ENCODE results near the gene DYNLRB1.
A peak's percentile ranks its signal among the peaks of the same experiment; 100 is the strongest.

The DYNLRB1 gene

GRCh38 chr20:34535301-34535840, 19.1 kb downstream of the DYNLRB1 start:
- DNase-seq, result no peak

DNA sequence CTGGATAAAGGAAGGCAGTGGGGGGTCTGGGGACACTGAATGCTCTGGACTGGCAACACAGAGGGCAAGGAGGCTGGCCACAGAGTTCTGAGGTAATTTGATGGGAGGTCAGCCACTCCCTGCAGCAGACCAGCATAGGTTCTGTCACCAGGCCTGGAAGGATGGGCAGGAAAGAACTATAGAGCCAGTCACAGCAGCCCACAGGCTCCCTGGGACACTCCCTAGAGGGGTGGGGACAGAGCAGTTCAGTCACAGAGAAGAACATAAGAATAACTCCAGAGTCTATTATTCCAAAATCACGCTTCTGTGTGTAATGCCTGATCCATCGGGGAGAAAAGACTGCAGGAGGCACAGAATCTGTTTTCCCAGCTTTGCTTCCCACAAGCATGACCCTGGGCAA, 19.6 kb downstream of the DYNLRB1 start:
- no peak for DNase-seq

DNA sequence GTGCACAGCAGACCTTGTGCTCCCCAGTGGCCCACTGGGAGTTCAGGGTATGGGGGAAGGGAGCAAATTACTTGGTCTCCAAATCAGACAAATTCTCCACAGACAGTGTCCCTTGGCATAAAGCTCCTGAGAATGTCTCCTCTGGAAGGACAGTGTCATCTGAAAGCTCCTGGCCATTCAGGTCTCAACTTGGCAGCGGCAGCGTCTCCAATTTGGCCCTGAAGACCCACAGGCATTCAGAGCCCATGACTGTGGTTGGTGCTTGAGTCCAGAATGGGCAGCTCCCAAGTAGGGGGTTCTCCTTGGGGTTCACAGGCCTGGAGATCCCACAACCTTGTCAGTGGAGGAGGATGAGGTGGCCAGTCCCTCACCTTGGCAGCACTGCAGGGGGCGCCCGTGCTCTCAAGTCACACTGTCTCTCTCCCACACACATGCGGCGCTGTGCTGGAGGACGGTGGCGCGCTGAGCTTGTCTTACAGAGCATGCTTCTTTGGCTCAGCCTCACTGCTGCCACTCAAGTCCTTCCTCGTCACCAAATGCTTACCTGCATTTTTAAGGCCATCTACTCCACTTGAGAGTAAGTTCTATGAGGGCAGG, 20.7 kb downstream of the DYNLRB1 start:
- no peak for DNase-seq

DNA sequence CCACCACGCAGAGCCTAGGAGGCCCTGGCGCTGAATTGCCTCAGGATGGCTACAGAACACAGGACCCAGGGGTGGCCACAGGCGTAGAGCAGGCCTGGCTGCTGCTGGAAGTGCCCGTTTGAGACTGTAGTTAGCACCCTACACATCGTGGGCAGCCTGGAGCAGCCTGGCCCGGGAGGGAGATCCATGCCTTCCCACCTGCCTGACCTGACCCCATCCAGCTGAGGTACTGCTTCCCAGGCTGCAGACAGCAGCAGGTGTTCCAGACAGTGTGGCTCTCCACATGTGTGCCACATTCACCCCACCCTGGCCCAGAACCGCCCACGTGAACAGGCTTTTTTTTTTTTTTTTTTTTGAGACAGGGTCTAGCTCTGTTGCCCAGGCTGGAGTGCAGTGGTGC, 21.4 kb downstream of the DYNLRB1 start:
- no peak for DNase-seq

DNA sequence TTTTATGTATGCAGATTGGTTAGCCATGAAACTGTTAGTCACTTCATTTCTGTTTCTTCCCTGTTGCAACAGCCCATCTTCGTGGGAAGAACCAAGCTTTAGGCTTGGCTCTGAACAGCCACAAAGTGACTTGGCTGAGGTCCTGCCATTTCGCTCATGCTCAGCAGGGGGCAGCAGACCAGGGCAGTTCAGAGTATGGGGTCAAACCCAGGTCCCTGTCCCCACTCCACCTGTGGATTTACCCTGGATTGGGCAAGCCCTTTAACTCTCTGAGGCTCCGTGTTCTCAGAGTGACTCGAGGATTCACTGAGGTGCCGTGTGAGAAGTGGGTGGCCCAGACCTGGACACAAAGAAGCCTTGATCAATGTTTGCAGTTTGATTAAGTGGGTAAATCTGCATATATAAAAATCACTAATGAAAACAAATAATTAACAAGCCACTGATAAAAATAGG, 22.5 kb downstream of the DYNLRB1 start:
- DNase-seq, result no peak

DNA sequence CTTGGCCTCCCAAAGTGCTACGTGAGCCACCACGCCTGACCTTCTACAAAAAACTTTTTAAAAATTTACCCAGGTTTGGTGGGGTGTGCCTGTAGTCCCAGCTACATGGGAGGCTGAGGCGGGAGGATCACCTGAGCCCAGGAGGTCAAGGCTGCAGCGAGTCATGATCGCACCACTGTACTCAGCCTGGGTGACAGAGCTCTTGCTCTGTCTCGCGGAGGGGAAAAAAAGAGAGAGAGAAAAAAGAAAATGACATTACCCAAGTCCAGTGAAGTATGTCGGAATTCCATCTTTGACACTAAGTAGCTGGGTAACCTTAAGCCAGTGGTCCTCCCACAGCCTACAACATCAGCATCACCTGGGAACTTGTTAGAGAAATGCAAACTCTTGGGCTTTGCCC, 23.5 kb downstream of the DYNLRB1 start:
- DNase-seq, result no peak

GRCh38 chr20:34540596-34541263, 24.5 kb downstream of the DYNLRB1 start:
- no peak for DNase-seq

- no peak for DNase-seq
Measured at GRCh38 chr20:34541264-34541901, 25.2 kb downstream of the DYNLRB1 start.

DNA sequence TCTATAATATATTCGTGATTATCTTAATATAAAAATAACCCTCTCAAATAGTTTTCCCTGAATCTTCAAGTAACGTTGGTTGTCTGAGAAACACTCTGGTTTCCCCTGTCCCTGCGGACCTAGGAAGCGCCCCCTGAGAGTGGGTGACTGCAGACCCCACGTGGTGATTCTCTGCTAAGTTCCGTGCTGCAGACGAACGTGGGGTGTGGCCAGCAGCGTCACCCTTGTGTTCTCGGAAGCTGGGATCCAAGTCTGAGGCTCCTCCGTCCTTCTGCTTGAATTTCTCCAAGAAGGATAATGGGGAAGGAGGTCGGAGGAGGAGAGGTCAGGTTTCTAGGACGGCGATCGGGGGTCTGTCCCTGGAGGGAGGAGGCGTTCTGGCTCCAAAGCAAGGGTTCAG, 25.7 kb downstream of the DYNLRB1 start:
- DNase-seq, result no peak

DNA sequence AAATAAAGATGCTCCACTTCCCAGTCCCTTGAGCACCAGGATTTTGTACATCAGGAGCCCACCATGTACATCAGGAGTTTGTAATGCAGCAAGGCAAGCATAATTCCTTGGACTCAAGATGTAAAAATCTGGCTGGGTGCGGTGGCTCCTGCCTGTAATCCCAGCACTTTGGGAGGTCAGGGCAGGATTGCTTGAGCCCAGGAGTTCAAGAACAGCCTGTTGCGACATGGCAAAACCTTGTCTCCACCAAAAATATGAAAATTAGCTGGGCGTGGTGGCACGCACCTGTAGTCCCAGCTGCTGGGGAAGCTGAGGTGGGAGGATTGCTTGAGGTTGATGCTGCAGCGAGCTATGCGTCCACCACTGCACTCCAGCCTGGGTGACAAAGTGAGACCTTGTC, 26.2 kb downstream of the DYNLRB1 start:
- no peak for DNase-seq

DNA sequence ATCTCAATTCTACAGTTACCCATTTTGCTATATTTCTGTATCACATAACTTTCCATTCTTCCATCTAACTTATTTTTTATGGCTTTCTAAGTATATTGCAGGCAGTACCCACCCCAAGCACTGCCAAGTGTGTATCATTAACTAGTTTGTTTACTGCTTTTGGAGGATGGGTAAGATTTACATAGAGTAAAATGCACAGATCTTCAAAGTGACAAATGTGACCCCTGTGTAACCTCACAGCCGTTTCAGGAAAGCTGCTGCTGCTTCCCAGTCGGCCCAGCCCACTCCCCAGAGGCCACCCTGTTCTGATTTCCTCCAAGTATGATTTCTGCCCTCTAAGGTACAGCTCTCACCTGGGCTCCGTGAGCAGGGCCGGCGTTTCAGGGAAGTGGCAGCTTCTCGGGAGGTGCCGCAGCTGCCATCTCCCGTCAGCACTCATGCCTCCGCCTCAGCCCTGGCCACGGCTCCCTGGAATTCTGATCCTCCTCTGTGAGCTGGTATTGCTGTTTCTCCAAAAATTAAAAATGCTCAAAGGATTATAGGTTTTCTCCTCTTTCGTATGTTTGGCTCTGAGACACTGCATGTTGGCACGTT, 27.3 kb downstream of the DYNLRB1 start:
- no peak for DNase-seq

DNA sequence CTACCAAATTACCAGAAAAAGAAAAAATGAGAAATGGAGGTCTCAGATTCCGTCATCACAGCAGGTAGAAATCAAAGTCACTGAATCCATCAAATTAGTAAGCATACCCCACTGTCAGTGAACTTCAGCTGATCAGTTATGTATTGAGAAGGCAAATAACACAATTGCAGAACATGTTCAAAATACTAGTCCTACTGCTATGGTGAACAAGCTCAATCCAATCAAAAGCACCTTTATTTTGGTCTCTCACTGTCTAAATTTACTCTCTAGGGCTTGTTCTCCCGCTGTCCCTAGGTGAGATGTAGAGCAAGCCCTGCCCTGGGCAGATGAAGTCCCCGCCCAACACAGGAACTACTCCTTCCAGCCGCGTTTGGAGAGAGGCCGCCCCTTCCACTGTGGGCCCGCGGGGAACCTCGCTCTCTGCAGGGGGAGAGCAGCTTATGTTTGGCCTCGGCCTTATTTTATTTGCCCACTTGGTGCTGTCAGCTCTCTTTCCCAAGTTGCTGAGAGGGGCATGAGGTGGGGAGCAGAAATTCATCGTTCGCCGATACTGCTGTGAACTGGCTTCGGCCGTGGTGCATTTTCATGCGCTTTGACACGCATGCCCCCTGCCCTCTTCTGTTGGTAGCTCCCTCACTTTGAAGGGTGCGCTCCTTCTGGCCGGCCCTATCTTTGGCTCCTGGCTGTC, 28.0 kb downstream of the DYNLRB1 start:
- DNase-seq, result no peak

DNA sequence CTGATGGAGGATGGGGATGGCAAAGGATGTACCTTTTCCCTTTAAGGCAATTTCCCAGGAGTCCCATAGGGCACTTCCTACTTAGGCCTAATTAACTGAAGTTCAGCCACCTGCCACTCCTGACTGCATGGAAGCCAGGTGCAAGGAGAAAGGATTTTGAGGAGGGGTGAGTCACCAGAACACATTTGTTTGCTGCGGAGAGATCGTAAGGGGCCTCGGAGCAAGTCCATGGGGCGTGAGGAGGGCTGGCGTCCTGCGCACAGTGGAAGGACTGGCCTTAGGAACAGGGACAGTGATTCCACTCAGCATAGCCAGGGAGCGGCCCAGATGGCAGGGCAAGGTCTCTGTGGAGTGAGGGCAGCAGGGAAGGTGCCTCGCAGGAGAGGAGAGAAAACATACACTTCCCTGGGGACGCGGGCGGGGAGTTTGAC, 30.5 kb downstream of the DYNLRB1 start:
- DNase-seq, result no peak

GRCh38 chr20:34547844-34548613, 31.8 kb downstream of the DYNLRB1 start:
- no peak for DNase-seq

- no peak for DNase-seq
Measured at GRCh38 chr20:34549291-34549928, 33.2 kb downstream of the DYNLRB1 start.

DNA sequence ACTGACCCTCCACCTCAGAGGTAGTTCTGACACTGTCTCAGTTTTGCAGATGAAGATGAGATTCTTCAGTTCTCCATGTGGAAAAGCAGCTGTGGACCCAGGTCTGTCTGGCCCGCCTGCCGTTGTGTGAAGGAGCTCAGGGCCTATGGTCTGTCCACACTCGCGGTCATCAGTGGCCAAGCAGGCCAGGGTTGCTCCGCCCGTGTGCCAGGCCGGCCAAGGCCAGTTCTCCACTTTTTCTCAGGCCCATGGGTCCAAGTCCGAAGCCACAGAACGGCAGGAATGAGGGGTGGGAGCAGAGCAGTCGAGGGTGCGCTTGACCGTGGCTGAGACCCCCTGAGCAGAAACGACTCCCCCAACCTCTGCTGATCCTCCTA, 33.7 kb downstream of the DYNLRB1 start:
- DNase-seq, result no peak

- DNase-seq, result no peak
Measured at GRCh38 chr20:34552569-34552968, 36.3 kb downstream of the DYNLRB1 start.

- DNase-seq, result no peak
Measured at GRCh38 chr20:34553366-34553867, 37.2 kb downstream of the DYNLRB1 start.

- DNase-seq, result no peak
Measured at GRCh38 chr20:34557936-34558319, 41.7 kb downstream of the DYNLRB1 start.

DNA sequence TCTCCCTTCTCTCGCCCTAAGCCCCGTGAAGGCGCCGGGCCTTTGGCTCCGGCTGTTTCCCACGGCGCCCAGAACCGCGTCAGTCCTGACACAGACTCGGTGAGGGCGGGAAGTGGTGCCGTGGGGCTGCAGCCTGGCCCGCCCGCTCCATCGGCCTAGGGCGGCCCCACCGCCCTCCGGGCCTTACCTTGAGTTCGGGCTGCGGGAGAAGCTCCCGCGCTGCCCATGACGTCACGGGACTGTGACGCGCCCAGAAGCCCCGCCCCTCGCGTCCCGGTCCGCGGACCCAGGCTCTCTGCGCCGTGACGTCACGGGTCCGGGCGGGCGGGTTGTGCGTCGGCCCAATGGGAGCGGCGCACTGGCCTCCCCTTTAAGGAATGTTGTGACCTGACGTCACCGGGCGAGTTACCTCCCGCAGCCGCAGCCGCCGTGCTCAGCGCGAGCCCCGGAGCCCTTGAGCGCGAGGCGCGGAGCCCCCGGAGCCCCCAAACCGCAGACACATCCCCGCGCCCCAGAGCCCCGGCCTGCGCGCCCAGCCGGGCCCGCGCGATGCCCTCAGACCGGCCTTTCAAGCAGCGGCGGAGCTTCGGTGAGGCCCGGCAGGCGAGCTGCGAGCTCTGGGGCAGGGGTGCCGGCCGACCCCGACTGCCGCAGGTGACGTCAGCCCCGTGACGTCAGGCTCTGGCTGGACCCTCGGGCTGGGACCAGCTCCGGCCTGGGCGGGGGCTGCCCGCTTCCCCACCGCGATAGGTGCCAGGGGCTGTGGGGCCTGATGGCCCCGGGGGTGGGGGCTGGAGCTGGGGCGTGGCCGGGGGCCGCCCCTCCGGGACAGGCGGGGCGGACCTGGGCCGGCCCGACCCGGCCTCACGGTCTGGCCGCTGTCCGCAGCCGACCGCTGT, 42.3 kb downstream of the DYNLRB1 start, which contains the start of gene MAP1LC3A:
TSS of gene MAP1LC3A (plus strand) at position 399 of the 899 bp plus-strand sequence. CDS start at position 550, 151 bp downstream.
- DNase-seq, result peak; percentile 63
